Muscle layer of duodenum (tissue), 2 donors: ENCODE results near the gene IL21R.

ENCODE experiments used
- H3K27ac ChIP-seq: one replicate; pipeline ENCODE4 v1.7.0; 2013; ENCODE audit warnings: mild to moderate bottlenecking, low read length
- H3K27me3 ChIP-seq: one replicate; pipeline ENCODE4 v1.7.0; 2013; ENCODE audit warnings: low read depth, mild to moderate bottlenecking, control low read depth, low read length
- H3K36me3 ChIP-seq, 2 donors: one replicate each; pipeline ENCODE4 v1.7.0; 2013; ENCODE audit warnings: low read length in 2 of 2, control low read depth in 1 of 2, mild to moderate bottlenecking in 1 of 2; ENCODE audit not compliant: insufficient read depth in 2 of 2, control insufficient read depth in 1 of 2
- H3K4me1 ChIP-seq, 2 donors: one replicate each; pipeline ENCODE4 v1.7.0; 2013; ENCODE audit warnings: low read length in 2 of 2, mild to moderate bottlenecking in 2 of 2, control low read depth in 1 of 2, moderate library complexity in 1 of 2; ENCODE audit not compliant: insufficient read depth in 2 of 2, control insufficient read depth in 1 of 2
- H3K4me3 ChIP-seq, 2 donors: one replicate each; pipeline ENCODE4 v1.7.0; 2013; ENCODE audit warnings: low read length in 2 of 2, low read depth in 1 of 2, mild to moderate bottlenecking in 1 of 2
- H3K9me3 ChIP-seq, 2 donors: one replicate each; pipeline ENCODE4 v1.7.0; 2013; ENCODE audit warnings: low read length in 2 of 2, control low read depth in 1 of 2, mild to moderate bottlenecking in 1 of 2; ENCODE audit not compliant: control insufficient read depth in 1 of 2
- donor health status: healthy.

The IL21R gene

GRCh38 chr16:27463741-27464591 lies 62.0 kb downstream of the IL21R start:
- H3K4me3 ChIP-seq, result no peak overlapping the region
- no peaks in the 10 kb centered on the region for H3K9me3 ChIP-seq
- no peaks in the 10 kb centered on the region for H3K4me1 ChIP-seq
- H3K27ac ChIP-seq, result no peak overlapping the region
- H3K27me3 ChIP-seq, result no peaks in the 10 kb centered on the region
- peaks cover 30 to 89% of the 10 kb centered on the region in 2 donors for H3K36me3 ChIP-seq

GRCh38 chr16:27464626-27465482 lies 62.9 kb downstream of the IL21R start:
- H3K4me3 ChIP-seq, result no peak overlapping the region
- H3K36me3 ChIP-seq, result peaks cover 37 to 98% of the 10 kb centered on the region in 2 donors
- no peaks in the 10 kb centered on the region for H3K9me3 ChIP-seq
- H3K4me1 ChIP-seq, result no peaks in the 10 kb centered on the region
- no peaks in the 10 kb centered on the region for H3K27me3 ChIP-seq
- H3K27ac ChIP-seq, result no peak overlapping the region

DNA sequence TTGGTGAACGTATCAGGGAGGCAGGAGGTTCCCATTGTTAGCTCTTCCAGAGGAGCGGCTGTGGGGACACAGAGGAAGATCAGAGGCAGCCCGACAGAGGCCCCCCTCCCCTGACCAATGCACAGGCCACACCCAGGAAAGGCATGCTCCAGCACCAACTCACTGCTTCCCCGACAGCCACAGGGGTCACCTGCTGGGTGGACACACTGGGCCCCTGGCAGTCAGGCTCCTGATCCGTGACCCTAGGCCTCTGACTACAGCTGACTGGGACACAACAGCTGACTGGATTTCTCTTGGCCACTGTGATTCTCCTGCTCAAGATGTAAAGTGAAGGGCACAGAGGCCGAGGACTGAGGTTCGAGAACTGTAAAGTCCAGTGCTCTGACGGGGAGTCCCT lies 63.5 kb downstream of the IL21R start:
- H3K36me3 ChIP-seq, result peaks cover 43 to 100% of the 10 kb centered on the region in 2 donors
- H3K9me3 ChIP-seq, result no peaks in the 10 kb centered on the region
- H3K4me1 ChIP-seq, result no peaks in the 10 kb centered on the region
- no peak overlapping the region for H3K27ac ChIP-seq
- H3K27me3 ChIP-seq, result no peaks in the 10 kb centered on the region
- no peak overlapping the region for H3K4me3 ChIP-seq

GRCh38 chr16:27468941-27469531 lies 67.1 kb downstream of the IL21R start:
- H3K27me3 ChIP-seq, result no peaks in the 10 kb centered on the region
- H3K4me3 ChIP-seq, result no peak overlapping the region
- no peaks in the 10 kb centered on the region for H3K9me3 ChIP-seq
- H3K4me1 ChIP-seq, result no peaks in the 10 kb centered on the region
- H3K27ac ChIP-seq, result no peak overlapping the region
- peaks cover 65 to 98% of the 10 kb centered on the region in 2 donors for H3K36me3 ChIP-seq

DNA sequence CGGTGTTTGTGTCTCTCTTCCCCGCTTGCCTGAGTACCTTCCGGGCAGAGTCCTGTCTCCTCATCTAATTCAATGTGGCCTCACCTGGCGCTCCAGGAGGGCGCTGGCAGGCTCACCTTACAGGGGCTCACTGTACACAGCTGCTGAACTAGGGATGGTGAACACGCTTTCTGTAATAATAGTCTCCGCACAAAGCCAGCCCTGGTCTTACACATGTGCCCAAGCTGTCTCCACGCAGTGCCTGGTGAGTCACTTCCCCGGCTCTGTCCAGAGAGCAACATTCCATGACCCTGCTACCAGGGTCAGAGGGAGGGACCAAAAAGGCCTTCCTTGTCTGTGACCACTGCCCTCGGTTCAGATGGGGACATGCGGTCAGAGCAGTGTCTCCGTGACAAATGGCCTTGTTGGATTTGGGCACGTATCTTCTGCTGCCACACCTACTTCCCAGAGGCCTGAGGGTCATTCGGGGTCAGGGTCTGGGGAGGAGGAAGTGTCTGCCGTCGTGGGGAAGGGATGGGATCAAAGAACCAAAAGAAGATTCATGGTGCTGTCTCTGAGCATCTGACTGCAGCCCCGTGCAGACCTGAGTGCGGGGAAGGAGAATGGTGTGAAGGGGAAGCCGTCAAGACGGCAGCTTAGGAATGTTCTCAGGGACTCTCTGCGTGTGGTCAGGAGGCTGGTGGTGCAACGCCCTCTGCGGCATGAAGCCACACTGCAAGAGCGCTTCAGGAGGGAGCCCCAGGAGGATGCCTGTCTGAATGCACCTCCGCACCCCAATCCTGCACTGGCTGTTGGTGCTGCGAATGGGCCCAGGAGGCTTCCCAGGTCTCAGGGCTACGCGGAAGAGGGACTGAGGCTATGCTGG lies 68.8 kb downstream of the IL21R start:
- Histone ChIP-seq H3K4me3 (no peak overlapping the region), H3K27ac (no peak overlapping the region), H3K9me3 (no peaks in the 10 kb centered on the region), H3K36me3 (peaks cover 73 to 98% of the 10 kb centered on the region in 2 donors), H3K27me3 (no peaks in the 10 kb centered on the region), H3K4me1 (no peaks in the 10 kb centered on the region)

- peaks cover 79 to 98% of the 10 kb centered on the region in 2 donors for H3K36me3 ChIP-seq
- no peak overlapping the region for H3K4me3 ChIP-seq
- no peaks in the 10 kb centered on the region for H3K9me3 ChIP-seq
- H3K4me1 ChIP-seq, result no peaks in the 10 kb centered on the region
- no peaks in the 10 kb centered on the region for H3K27me3 ChIP-seq
- H3K27ac ChIP-seq, result no peak overlapping the region
Measured at GRCh38 chr16:27471661-27472060, 69.7 kb downstream of the IL21R start.

DNA sequence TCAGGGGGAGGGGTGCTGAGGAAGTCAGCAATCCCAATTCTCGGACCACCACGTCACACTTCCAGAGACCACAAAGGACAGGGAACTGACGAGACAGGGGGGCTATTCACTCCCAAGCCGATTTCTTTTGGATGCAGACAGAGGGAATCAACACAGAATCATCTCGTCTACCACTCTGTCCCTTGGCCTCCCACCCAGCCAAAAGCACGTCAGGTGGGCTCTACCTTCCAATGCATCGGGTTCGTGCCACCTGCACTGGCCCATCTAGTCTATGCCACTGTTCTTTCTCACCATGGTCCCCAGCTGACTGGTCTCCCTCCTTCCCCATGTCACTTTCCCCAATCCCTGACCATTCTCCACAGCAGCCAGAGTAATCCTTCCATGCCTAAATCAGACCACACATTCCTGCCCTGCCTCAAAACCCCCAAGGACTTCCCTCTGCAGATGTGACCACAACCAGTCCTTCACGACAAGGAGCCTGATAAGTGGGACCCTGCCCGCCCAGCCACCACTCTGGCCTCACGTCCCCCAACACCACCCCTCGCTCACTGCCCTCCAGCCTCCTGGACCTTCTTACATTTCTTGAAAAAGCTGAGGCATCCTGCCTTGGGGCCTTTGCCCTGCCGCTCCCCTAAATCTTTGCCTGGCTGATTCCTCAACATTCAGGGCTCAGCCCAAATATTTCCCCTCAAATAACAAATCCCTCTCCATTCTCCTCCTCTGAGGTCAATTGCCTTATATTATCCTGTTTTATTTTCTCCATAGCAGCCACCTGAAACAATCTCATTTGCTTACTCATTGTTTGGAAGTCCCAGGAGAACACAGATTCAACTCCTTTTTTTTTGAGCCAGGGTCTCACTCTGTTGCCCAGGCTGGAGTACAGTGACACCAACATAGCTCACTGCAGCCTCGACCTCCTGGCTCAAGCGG lies 70.4 kb downstream of the IL21R start:
- no peaks in the 10 kb centered on the region for H3K4me1 ChIP-seq
- H3K27me3 ChIP-seq, result no peaks in the 10 kb centered on the region
- no peak overlapping the region for H3K27ac ChIP-seq
- H3K4me3 ChIP-seq, result no peak overlapping the region
- H3K36me3 ChIP-seq, result peaks cover 79 to 98% of the 10 kb centered on the region in 2 donors
- no peaks in the 10 kb centered on the region for H3K9me3 ChIP-seq

GRCh38 chr16:27473101-27473900 lies 71.3 kb downstream of the IL21R start:
- Histone ChIP-seq H3K36me3 (peaks cover 79 to 98% of the 10 kb centered on the region in 2 donors), H3K9me3 (no peaks in the 10 kb centered on the region), H3K4me1 (no peaks in the 10 kb centered on the region), H3K27ac (no peak overlapping the region), H3K4me3 (no peak overlapping the region), H3K27me3 (no peaks in the 10 kb centered on the region)

- H3K9me3 ChIP-seq, result no peaks in the 10 kb centered on the region
- no peaks in the 10 kb centered on the region for H3K4me1 ChIP-seq
- no peaks in the 10 kb centered on the region for H3K27me3 ChIP-seq
- H3K4me3 ChIP-seq, result no peak overlapping the region
- no peak overlapping the region for H3K27ac ChIP-seq
- peaks cover 84 to 97% of the 10 kb centered on the region in 2 donors for H3K36me3 ChIP-seq
Measured at GRCh38 chr16:27474041-27474440, 72.1 kb downstream of the IL21R start.
